BE2C (cell line): Measurements from ENCODE around the gene MBOAT7.

Experiments
- DNase-seq: peaks from one replicate; pipeline ENCODE4 v3.0.0-alpha.2; 2020
- H3K27me3 ChIP-seq: fragments of 250-450 bp; sonication (Bioruptor Pico); 2 replicates; pipeline ENCODE4 v1.5.1; 2020; ENCODE audit warnings: mild to moderate bottlenecking
- H3K36me3 ChIP-seq: fragments of 250-450 bp; sonication (Bioruptor Pico); 2 replicates; pipeline ENCODE4 v1.5.1; 2020; ENCODE audit warnings: mild to moderate bottlenecking
- H3K4me1 ChIP-seq: fragments of 250-450 bp; sonication (Bioruptor Pico); 2 replicates; pipeline ENCODE4 v1.5.1; 2020
- H3K4me3 ChIP-seq: 2 replicates; pipeline ENCODE4 v1.5.1; 2011; ENCODE audit warnings: low read depth, low read length
- H3K9me3 ChIP-seq: fragments of 250-450 bp; sonication (Bioruptor Pico); 2 replicates; pipeline ENCODE4 v1.5.1; 2020
- CTCF ChIP-seq: IDR thresholded peaks from 2 replicates; pipeline ENCODE4 v1.5.1; 2012; ENCODE audit warnings: mild to moderate bottlenecking, low read depth, low read length

MBOAT7 gene

DNA sequence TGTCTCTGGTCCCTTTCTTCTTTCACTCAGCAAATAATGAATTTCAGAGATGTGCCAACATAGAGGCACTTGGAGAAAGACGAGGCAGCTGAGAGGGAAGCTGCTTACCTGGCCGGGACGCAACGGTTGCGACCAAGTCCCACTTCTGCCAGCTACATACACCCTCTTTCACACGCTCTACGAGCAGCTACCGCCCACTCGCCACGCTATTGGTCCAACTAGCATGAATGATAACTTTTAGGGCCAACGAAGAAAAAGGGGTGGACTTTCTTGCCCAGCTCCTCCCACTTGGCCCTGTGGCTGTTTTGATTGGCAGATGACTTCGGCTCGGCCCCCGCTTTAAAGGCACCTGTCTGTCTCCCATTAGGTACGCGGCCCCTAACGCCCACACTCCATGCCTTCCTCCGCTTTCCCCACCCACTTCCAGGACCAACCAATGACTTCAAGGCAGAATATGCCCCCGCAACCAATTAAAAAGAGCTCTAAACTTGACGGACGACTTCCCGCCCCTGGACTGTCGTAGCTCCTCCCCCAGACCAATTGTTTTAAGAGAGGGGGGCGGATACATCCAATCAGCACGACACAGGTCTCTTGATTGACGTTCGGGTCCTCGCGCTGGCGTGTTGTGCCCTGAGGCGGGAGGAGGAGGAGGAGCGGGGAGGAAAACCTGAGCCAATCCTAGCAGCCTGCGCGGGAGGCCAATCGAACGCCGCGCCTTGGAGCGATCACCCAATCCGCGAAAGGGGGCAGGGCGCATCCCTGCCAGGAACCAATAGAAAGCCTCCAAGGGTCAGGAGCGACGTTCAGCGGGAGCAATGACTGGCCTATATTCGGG lies 52.3 kb downstream of the MBOAT7 start:
- DNase-seq = peak; percentile 99
- Histone ChIP-seq H3K4me3 (peak overlapping the region; percentile 83), H3K4me1 (no peaks in the 10 kb centered on the region), H3K36me3 (peaks cover 13% of the 10 kb centered on the region), H3K9me3 (no peaks in the 10 kb centered on the region), H3K27me3 (no peaks in the 10 kb centered on the region)
- TF ChIP-seq CTCF = no peak

GRCh38 chr19:54136086-54136863 lies 53.1 kb downstream of the MBOAT7 start:
- no peak for TF ChIP-seq CTCF
- no peak for DNase-seq

GRCh38 chr19:54133957-54134590 lies 55.3 kb downstream of the MBOAT7 start:
- Histone ChIP-seq H3K27me3 (no peaks in the 10 kb centered on the region), H3K4me3 (no peak overlapping the region), H3K36me3 (peaks cover 13% of the 10 kb centered on the region), H3K9me3 (no peaks in the 10 kb centered on the region), H3K4me1 (no peaks in the 10 kb centered on the region)
- no peak for TF ChIP-seq CTCF
- DNase-seq = no peak

More at GRCh38 chr19:54136086-54136863, 53.1 kb downstream of the MBOAT7 start:
- Histone ChIP-seq H3K4me3 (peak overlapping the region; percentile 60), H3K9me3 (no peaks in the 10 kb centered on the region), H3K27me3 (no peaks in the 10 kb centered on the region), H3K4me1 (no peaks in the 10 kb centered on the region), H3K36me3 (peaks cover 10% of the 10 kb centered on the region)

GRCh38 chr19:54133312-54133956 lies 55.9 kb downstream of the MBOAT7 start:
- peaks cover 18% of the 10 kb centered on the region for H3K36me3 ChIP-seq
- H3K4me1 ChIP-seq = no peaks in the 10 kb centered on the region
- H3K27me3 ChIP-seq = no peaks in the 10 kb centered on the region
- DNase-seq = peak; percentile 29
- TF ChIP-seq CTCF = no peak
- no peaks in the 10 kb centered on the region for H3K9me3 ChIP-seq
- H3K4me3 ChIP-seq = no peak overlapping the region

- no peak for DNase-seq
- Histone ChIP-seq H3K36me3 (peaks cover 48% of the 10 kb centered on the region), H3K4me1 (no peaks in the 10 kb centered on the region), H3K4me3 (no peak overlapping the region), H3K9me3 (no peaks in the 10 kb centered on the region), H3K27me3 (no peaks in the 10 kb centered on the region)
- no peak for TF ChIP-seq CTCF
Observed at GRCh38 chr19:54129617-54129996, 59.8 kb downstream of the MBOAT7 start.
